GM11168 (cell line): ENCODE measurements around the gene CALML4.
"Not testable (repeated sequence)": the region's sequence is repeated elsewhere in the genome, so short reads cannot be mapped to it uniquely, and the experiment has no call there.

Experiments used
- in situ Hi-C: fragments of 300-500 bp; cut with MboI; formaldehyde crosslinking; loops from one replicate; pipeline ENCODE4 v1.12.0; 2022; ENCODE audit warnings: low sequenced_read_pairs; ENCODE audit not compliant: unreplicated experiment

CALML4 gene

DNA sequence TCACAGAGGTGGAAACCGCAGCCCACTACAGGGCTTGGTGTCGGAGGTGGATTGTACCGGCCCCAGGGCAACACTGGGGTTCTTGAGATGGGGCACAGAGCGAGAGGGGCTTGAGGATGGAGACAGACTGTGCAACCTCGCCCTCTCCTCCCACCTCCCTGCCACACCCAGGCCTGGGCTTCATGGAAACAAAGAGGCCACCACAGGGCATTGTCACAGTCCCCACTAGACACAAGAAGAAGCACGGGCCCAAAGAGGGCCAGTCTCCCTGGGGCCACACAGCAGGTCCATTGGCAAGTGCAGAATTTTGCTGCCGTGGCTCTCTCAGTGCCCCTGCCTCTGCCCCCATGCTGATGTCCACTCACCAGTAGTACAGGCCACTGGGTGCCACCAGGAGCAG, 4.1 kb upstream of the CALML4 start:
- in situ Hi-C loops: no loop called here

DNA sequence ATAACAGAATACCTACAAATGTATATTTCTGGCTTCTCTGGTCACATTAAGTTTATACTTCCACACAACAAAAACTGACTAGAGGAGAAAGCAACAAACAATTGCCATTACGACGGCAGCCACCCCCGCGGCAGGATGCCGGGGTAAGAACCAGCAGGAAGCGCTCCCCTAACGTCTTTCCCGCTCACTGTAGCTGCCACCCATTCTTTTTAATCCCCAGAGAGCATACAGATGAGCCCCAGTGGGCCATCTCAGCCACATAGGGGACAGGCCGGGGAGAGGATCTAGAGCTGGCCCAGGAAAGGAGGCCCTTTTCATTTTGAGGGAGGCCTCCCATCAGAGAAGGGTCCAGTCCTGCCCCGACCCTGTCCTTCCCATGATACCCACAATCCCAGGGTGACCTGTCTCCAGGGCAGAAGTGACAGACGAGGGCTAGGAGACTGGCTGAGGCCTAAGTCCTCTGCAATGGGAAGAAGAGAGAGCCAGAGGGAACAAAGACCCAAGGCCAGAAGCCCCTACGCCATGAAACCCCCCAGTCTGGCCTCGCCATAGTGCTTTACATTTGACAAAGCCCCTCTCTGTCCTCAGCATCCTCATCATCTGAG, 3.6 kb upstream of the CALML4 start:
- in situ Hi-C loops: no loop called here

DNA sequence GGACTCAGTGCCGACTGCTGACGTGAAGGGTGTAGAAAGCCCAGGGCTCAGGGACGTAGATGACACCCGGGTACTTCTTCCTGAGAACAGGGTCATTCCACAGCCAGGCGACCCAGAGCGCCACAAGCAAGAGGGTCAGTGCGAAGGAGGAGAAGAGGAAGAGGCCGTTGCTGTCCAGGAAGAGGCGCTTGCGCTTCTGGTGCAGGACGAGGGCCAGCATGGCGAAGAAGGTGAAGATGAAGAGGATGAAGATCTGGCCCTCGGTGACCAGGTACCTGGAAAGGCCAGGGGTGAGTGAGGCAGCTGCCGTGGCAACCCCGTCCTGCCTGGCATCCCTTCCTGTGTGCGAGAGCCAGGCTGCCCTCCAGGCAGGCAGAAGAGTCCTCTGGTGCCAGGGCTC, 3.0 kb upstream of the CALML4 start:
- in situ Hi-C loops: no loop called here

DNA sequence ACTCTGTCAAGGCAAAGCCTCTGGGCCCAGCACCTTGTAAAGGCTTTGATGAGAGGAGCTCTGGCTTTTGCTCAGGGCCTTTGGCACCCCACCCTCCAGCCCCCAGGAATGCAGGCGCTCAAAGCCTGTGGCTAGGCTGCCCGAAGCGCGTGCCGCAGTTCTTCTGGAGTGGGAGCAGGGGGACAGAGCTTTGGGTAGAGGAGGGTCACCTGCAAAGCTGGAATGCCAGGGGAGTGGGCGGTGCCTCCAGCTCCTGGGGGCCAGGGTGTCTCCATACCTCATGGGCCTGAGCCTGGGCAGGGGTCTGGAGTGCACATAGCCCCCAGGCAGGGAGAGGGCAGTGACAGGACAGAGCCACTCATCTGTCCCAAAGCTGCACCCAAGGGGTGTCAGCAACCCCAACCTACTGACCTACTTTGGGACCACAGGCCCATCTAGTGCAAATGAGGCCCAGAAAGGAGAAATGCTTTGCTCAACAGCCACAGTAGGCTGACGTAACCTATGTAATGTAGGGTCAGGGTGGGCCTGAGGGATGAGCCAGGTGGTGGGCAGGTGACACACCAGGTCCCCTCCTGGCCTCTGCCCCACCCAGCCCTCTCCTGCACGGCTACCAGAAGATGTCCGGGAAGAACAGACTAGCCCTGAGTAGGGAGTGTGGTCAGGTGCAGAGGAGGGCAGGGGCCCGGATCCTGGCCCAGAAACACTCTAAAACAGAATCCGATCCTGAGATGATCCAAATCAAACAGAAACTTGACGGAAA, 2.2 kb upstream of the CALML4 start:
- in situ Hi-C loops: no loop called here

DNA sequence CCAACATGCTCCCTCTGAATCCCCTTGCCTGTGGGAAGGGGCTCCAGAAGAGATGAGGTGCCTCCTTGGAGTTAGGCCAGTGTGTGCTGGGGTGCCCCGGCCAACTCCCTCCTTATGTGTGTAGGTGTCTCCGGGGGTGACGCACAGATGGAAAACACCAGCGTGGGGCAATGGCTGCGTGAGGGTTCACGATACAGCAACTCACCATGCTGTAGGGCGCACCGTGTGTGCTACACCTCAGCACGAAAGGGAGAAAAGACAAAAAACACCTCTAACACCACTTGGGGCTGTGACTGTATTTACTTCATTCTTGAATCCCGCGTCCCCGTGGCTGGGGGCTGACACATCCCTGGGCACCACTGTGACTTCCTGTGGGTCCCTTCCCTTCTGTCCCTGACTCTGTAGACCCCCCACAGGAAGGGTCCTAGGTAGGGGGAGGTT, 1.6 kb upstream of the CALML4 start:
- in situ Hi-C loops: no loop called here

DNA sequence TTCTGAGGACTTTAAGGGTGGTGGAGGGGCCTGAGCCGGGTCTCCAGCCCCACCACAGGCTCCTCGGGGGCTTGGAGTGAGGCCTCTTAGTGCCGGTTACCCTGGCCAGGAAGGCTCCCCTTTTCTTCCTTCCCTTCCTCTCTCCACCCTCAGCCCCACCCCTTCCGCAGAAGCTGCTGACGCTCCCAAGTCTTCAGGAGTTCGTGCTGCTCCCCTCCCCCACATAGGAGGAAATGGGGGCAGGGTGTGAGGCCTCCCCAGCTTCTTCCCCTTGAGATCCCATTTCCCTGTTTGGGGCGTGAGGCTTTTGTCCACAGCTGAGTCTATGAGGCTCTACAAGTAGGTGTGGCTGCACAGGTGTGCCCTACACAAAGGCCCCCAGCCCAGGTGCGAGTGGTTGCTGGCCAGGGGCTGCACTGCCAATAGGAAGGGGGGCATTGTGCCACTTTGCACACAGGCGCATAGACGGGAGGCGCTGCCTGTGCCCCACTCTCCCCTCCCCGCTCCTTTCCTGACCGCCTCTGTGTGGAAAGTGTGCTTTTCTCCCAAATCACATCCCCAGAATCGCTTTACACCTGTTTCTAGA, 915 bp upstream of the CALML4 start:
- in situ Hi-C loops: no loop called here

DNA sequence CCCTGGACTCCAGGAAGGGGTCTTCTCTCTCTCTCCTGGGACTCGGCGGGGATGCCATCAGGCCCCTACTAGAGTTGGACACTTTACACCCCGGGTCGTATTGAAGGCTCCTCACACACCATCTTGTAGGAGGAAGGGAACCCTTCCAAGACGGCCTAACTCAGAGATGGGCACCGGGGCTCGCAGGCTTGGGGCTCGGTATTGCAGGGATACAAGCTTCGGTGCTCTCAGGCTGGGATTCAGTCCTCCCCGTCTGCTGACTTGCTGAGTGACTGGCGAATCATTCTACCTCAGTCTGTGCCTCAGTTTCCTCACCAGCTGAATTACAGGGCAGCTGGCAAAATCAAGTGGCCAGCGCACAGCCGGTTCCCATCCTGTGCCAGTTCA, 419 bp upstream of the CALML4 start:
- in situ Hi-C loops: no loop called here

DNA sequence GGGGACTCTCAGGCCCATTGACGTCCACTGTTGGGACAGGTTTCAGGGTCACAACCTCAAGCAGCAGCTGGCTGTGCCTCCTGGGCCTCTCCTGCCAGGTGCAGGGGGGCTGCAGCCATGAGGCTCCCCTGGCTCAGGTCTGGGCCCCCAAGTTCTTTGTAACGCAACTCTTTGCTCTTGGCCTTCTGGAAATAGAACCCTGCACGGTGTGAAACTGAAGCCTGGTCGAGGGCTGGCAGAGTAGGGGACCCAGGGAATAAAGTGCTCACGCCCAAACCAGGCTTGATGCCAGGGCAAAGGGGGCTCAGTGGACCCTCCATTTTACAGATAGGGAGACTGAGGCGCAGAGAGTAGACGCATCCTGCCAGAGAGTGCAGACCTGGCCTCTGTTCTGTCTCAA, 771 bp downstream of the CALML4 start:
- in situ Hi-C loops: no loop called here

DNA sequence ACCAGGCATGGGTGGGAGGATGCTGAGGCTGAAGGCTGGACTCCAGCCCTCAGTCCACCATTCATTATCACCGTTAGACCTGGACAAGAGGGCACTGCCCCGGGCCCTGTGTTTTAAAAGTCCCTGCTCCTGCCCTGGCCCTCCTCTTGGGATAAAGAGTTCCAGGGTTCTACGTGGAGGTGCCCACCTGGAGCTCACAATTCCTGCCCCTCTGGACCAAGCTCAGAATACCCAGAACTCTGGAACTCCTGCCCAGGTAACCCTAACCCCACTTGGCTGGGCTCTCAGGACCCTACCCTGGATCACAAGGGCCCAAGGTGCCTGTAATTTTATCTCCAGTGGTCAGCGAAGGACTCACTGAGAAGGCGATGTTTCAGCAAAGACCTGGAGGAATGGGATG, 1.2 kb downstream of the CALML4 start:
- in situ Hi-C loops: no loop called here

DNA sequence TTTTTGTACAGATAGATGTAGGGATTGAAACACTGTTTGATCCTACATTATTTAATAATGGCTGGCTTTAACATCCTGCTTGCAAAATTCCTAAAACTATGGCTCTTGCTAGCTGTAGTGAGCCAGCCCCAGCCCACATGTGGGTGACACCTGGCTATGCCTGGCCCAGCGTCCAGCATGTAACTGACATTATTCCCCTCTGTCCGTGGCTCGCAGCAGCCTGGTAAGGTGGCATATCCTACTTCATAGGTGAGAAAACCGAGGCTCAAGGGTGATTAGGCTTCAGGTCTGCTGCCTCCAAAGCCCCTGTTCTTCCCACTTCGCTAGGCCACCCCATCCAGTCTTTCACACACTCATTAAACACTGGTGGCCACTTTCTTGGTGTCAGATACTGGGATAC, 1.6 kb downstream of the CALML4 start:
- in situ Hi-C loops: no loop called here

DNA sequence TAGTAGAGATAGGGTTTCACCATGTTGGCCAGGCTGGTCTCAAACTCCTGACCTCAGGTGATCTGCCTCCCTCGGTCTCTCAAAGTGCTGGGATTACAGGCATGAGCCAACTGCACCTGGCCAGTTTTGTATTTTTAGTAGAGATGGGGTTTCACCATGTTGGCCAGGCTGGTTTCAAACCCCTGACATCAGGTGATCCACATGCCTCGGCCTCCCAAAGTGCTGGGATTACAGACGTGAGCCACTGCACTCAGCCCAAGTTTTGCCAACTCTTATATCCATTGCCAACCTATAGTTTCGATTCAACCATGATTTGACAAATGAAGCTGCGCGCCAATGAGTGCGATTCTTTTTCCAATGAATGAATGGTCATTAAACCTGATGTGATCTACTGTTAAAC, 2.1 kb downstream of the CALML4 start:
- in situ Hi-C loops: not testable (repeated sequence)

DNA sequence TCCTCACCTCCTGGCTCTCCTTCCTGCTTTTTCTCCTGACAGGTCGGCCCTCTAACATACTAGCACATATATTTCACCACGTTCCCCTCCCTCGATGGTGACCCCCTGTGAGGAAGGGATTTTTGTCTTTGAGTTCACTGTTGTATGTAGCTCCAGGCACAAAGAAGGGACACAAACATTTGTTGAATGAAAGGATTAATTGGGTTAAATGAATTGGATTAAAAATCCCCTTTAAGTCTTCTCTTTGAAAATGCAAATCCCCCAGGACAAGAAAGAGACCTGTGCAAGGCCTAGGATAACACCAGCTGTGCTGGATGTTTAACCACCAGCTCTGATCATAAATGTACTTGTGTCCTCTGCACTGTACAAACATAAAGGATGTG, 3.3 kb downstream of the CALML4 start:
- in situ Hi-C loops: no loop called here

DNA sequence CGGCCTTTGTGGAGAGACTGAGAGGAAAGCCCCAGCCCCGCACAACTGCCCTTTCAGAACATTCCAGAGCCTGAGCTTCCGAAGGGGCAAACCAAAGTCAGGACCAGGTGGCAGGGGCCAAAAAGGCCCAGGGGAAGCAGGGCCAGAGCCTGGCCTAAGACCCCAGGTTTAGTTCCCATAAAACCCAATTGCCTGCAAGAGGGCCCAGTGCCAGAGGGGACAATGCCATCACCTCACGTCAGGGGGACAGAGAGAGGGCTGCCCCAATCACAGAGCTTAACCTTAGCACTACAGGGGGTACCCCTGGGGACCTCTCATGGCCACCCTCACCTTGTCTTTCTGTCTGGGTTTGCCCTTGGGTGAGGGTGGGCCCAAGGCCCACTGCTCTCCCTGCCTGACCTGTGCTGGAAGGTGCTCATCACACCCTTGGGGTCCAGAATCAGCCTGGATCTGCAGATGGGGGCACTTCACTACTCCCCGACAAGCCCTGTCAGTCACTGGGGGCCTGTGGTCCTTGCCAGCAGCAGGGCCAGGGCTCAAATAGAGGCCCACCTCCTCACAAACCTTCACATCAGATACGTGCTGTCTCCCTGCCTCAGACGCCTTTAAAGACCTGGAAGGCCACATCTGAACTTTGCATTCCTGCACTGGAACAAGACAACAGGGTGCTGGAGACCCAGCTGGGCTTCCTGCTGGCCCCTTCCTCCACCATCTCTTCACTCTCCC, 3.8 kb downstream of the CALML4 start:
- in situ Hi-C loops: no loop called here

DNA sequence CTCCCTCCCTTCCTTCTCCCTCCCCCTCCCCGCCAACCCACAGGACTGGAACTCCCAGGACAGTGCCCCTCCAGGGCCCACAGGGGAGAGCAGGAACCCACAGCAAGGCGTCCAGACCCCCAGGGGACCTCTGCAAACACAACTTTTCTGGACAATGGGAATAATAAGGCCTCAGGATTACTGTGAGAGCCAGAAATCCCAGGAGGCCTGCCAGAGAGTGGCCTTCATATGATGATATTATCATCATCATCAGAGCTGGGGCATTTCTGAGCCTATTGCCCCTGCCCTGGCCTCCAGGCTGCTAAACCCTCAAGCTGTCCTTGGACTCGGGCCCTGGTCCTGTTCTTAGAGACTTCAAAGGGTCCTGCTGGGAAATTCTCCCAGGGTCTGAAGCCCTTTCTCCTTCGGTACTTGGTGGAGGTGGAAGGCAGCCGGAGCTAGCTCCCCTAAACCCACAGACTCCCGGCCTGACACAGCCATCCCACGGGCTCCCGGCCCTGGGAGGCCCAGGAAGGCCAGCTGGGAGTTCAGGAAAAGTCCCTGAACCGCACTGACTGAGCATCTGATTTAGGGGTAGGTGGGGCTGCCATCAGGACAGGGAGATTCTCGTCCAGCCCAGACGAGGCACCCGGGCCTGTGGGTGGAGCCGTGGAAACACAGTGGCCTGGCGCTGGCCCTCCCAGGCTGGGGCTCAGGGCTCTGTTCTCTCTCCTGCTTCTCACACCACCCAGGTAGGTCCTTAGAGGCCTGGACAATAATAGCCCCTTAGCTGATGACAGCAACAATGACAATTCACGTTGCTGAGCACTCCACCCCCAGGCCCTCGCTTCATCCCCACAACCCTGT, 4.9 kb downstream of the CALML4 start:
- in situ Hi-C loops: no loop called here

DNA sequence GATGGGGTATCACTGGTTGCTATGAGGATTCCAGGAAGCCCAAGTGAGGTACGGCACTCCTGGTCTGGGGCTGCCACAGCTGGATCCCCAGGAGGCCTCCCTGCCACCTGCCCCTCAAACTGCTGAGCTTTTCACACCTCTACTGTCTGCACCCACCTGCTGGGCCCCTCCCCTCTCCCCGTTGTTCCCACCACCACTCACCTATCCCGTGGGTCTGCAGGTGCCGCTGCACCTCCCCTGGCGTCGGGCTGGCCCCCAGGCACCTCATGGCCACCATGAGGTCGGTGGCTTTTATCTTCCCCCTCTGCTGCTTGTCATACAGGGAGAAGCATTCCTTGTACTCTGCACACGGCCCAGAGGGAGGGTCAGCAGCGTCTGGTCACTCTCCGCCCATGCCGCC, 5.8 kb downstream of the CALML4 start:
- in situ Hi-C loops: no loop called here

DNA sequence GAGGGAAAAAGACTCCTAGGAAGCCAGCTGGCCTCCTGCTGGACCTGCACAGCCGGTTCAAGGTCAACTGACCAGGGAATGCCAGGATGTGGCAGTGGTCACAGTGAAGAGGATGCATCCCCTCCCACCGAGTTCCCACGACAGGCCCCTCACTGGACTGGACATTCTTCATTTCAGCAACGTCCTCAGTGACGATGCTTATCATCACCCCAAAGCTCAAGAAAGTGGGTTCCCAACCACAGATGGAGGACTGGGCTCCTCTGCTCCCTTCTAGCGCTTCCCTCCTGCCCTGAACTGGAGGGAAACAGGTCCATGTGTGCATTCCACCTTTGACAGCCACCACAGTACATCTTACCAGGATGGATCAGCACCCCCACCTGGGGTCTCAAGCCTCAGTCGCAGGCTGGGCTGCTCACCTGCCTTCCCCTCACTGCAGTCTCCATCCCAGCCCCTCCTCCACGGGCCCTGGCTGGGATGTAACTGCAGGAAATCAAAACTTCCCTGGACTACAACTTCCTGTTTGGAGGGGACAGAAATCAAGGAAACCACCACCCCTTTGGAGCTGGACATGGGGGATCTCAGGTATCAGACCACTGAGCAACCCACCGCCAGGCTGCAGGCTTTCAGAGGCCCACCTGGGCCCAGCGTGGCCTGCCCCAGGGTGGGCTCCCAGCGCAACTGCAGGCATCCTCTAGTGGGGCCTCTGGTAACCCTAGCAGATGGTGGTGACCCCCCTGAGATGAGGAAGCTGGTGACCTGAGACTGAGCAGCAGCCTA, 7.3 kb downstream of the CALML4 start:
- in situ Hi-C loops: no loop called here

DNA sequence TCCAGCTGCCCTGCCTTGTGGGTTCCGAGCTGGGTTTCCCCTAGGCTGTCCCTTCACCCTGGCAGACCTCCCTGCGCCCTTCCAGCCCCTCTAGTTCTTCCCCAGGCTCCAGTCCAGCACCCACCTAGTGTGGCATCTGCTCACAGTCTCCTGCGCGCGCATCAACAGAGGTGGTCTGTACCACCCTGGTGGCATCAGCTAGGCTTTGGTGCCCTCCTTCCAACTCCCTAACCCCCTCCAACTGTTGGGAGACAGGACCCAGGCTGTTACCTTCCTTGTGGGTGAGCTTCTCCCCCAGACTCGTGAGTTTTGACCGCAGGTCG, 8.0 kb downstream of the CALML4 start:
- in situ Hi-C loops: no loop called here

DNA sequence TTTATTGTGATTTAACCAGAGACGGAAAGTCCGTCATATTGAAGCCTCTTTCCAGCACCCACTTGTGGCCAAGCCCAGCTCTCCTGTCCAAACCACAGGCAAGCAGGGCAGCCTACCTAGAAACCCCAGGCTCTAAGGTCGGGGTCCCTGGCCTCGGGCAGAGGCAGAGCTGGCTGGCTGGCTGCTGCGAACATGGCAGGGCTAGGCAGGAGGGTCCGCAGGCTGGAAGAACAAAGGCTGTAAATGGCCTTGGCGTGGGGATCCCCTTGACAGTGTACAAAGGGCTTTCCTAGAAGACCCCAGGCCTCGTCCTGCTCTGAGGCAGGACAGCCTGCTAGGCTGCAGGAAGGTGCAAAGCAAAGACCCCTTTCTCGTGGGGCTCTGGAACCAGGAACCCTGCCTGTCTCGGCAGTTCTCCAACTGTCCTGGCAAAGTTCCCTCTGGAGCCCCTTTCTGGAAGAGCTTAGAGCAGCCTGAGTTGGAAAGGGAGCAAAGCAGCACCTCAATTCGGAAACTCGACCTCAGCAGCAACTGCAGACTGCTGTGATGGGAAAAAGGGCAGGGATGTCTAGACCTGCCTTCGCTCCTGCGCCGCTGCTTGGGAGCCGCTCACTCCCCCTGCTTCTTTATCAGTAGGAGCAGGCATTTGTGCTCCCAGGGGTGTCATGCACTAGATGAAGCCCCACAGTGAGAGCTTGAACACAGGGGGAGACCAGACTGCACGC, 8.5 kb downstream of the CALML4 start:
- in situ Hi-C loops: no loop called here
